NCI-H2081 (cell line): Measurements from ENCODE around the gene SUGCT.
"Not testable (repeated sequence)": the region's sequence is repeated elsewhere in the genome, so short reads cannot be mapped to it uniquely, and the experiment has no call there.

Experiments used
- DNase-seq, 2 experiments: peaks; one replicate each; lab custom pipeline; 2025; lab: John Stamatoyannopoulos, UW

The SUGCT gene

DNA sequence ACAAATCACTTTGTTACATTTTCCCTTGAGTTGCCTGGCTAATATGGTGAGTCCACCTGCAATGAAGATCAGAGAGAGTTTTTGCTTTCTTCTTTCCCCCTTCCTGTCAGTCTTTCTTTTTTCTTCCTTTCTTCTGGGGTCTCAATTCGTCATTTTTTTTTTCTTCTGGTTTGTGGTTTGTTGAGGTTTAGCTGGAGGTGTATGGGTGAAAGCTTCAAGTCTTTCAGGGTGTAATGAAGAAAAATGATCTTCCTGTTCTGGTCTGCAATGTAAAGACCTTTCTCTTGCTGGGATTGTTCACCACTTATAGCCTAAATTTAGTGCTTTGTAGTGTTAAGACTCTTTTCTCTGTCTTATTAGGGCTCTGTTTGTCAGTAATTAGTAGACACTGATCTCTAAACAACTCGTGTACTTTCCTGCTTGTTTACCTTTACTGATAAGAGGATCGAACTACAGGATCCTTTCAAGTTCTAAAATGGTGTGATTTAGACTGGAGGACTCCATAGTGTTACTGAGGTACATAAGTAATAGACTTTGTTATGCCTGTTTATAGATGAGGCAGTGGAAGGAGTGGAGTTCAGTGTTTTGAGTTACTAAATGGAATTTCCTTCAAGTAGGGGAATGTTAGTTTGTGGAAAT is 129.1 kb downstream of the SUGCT start:
- DNase-seq: no peak

GRCh38 chr7:40267583-40267982 is 132.8 kb downstream of the SUGCT start:
- no peak for DNase-seq

- not testable (repeated sequence) for DNase-seq
Observed at GRCh38 chr7:40268810-40269209, 134.0 kb downstream of the SUGCT start.

DNA sequence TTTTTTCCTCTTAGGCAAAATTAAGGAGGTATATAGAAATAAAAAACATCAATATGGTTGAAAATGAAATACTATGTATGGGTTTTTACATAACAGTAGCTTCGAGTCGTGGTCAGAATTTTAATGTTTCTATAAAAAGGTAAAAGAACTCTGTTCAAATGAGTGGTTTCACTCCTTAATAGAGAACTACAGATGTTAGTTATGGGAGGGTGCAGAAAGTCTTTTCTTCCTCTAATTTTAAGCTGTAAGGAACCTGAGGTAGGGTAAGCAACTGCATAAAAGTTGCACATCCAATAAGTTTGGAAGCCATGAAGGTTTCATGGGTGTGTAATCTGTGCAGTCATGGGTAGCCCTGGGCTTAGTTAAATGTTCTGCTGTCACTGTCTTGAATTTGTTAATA is 141.3 kb downstream of the SUGCT start:
- no peak for DNase-seq

- no peak for DNase-seq
Observed at GRCh38 chr7:40279991-40280390, 145.2 kb downstream of the SUGCT start.

- DNase-seq: no peak
Observed at GRCh38 chr7:40282858-40283257, 148.1 kb downstream of the SUGCT start.

DNA sequence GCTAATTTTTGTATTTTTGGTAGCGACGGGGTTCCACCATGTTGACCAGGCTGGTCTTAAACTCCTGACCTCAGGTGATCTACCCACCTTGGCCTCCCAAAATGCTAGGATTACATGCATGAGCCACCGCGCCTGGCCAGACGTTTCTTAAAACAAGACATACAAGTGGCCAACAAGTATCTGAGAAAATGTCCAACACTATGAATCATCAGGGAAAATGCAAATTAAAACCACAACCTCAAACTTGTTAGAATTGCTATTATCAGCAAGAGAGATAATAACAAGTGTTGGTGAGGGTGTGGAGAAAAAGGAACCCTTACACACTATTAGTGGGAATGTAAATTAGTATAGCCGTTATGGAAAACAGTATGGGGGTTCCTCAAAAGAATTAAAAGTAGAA is 148.6 kb downstream of the SUGCT start:
- no peak for DNase-seq

DNA sequence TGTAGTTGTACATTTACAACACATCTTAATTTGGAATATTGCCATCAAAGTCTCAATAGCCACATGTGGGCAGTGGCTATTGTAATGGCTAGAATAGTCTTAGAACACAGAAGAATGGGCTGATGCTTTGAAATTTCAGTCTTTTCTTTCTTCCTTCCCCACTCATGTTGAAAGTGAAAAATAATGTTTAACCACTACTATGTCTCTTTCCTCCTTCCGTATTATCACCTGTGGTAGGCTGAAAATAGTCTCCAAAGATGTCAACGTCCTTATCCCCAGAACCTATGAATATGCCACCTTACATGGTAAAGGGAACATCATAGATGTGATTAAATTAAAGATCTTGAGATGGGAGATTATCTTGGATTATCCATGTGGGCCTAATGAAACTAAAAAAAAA is 154.0 kb downstream of the SUGCT start:
- DNase-seq: no peak

DNA sequence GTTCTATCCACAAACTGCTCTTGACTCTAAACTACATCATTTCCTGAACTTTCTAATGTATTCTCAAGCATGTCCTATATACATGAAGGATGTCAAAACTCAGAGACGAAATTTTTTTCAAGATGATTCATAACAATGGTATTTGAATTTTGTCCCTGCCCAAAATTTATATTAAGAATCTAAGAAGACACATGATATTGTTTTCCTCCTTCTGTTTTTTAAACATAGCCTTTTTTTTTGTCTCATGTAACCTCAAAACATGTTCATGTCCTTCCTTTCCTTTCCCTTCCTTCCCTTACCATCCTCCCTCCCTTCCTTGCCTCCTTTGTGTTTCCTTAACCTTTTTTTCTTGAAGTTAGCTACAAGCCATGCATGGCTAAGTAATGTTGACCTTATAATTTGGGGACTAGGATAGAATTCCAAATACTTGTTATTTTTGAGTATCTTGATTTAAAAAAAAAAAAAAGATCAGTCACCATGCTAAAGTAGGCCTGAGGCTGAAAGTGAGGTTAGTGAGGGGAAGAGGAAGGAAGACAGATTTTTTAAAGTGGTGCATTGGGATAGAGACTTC is 163.0 kb downstream of the SUGCT start:
- DNase-seq: no peak

- DNase-seq: no peak
Observed at GRCh38 chr7:40298421-40298820, 163.6 kb downstream of the SUGCT start.

DNA sequence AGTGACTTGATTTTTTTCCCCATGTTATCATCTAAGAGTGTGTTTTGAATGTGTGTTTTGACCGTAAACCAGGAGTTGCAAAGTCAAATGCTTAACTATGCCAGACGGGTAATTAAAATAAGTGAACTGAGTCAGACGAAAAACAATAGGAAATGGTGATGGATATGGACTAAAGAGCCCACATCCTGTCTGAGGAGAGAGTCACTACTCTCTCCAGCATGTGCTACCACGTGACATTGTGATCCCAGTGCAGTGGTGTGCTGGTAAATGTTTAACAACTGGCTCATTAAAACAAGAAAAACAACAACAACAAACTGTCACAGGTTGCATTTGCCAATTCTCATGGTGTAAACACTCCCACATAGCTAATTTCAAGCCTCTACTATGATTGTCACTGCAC is 164.3 kb downstream of the SUGCT start:
- no peak for DNase-seq

GRCh38 chr7:40300146-40300670 is 165.4 kb downstream of the SUGCT start:
- no peak for DNase-seq

DNA sequence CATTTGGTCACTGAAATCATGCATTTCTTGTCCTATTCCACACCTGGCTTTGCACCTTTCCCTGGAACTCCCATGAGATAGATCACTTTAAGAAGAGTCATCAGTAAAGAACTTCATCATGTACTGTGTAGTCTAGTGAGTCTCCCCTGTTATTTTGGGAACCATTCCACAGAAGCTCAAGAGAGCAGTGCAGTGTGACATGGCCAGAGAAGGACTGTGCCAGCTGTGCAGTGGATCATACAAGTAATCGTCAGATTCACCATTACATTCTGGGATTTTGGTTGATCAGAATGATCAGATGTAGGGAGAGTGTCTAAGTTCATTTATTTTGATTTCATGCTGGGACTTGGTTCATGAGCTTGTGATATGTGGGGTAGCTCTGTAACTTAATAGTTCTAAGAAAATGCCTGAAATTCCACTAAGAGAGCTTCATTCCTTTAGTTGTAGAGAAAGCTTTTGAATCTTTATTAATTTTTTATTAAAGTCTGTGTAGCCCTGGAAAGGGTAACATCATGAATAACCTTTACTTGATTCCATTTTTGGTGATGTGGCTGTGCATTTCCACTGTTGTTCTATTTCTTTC is 166.8 kb downstream of the SUGCT start:
- DNase-seq: no peak

GRCh38 chr7:40303996-40304395 is 169.2 kb downstream of the SUGCT start:
- DNase-seq: no peak

- no peak for DNase-seq
Observed at GRCh38 chr7:40305229-40305628, 170.4 kb downstream of the SUGCT start.

DNA sequence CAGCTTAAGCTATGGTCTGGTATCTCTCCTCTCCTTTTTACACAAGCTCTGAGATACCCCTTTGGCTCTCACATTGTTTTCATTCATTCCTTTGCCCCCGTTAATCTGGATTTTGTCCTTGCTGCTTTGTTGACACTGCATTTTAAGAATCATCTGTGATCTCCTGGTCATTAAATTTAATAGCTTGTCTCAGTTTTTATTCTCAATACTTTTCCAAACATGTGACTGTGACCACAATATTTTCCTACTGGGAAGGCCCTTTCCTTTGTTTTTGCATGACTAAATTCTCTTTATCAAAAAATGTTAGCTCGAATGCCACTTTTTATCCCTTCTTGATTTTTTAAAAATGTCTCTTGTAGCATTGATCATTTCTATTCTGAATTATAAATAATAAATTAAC is 171.2 kb downstream of the SUGCT start:
- DNase-seq: no peak

GRCh38 chr7:40306596-40306995 is 171.8 kb downstream of the SUGCT start:
- DNase-seq: no peak

GRCh38 chr7:40310258-40310657 is 175.5 kb downstream of the SUGCT start:
- DNase-seq: no peak

- DNase-seq: no peak
Observed at GRCh38 chr7:40311307-40311706, 176.5 kb downstream of the SUGCT start.

- DNase-seq: no peak
Observed at GRCh38 chr7:40315277-40315676, 180.5 kb downstream of the SUGCT start.

DNA sequence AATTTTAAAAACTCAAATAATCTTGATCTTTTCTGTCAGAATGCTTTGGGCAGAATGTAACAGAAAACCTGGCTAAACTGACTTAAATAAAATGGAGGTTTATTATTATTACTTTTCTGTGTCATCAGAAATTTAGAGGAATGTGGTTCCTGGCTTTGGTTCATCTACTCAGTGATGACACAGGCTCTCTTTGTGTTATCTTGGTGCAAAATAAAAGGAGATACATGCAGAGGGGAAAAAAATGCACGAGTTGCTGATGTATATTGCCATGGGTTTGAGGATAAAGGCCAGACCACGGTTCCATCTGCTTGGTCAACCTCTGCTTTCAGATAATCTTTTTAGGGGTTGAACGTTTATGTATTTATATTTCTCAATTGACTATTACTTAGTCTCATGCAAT is 181.4 kb downstream of the SUGCT start:
- no peak for DNase-seq

DNA sequence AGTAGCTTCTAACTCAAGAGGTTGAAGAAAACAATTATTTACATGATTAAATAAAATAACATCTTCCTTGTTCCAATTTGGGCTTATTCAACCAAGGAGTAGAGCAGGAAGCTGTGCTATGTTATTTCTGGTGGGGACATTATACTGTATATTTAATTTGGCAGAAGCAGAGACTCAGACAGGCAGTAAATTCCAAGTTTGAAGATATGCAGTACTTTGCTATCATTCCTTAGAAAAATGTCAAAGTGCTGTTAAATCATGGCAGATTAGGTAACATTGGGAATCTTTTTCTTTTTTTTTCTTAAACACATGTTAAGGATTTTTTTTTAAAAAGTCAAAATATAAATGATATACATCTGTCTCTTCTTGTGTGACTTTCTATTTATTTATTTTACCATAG is 190.1 kb downstream of the SUGCT start:
- DNase-seq: no peak

DNA sequence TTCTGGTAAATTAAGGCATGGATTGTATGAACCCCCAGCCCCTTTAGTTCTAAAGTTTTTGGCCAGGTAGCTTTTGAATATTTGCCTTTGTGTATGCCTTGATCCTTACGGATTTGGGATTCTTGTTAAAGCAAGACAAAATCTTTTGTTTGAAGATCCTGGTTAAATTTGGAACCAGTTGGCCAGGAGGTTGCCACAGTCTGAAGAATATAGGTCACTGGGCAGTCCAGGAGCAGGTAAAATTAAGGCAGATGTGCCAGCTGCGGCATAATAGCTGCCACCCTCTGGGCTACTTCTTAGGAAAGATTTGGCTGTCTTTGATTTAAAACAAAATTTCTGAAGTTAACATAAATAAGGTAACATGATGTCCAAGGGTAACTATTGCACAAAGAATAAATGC is 192.3 kb downstream of the SUGCT start:
- no peak for DNase-seq

- no peak for DNase-seq
Observed at GRCh38 chr7:40327873-40328272, 193.1 kb downstream of the SUGCT start.
